ENCODE data around the gene EMX2. TPM values are rescaled to one million over a fixed set of nuclear protein-coding genes. Genes with fewer than 3 reads are reported as not detected.

EMX2 gene
- total and polyA plus RNA-seq, 2 donors (not counting 3 experiments of a cell fraction or from before 2014, with no cell fraction given) = not detected

GRCh38 chr10:117530791-117531190, 11.8 kb upstream of the EMX2 start:
- Histone ChIP-seq H4K20me1 (replicated peaks; ENCODE audit: control insufficient read depth, extremely low read depth, insufficient read depth, low read length) (no peaks in the 10 kb centered on the region), H3K27ac (ENCODE audit: insufficient read depth, low read depth, low read length) (no peak overlapping the region), H3K4me1 (ENCODE audit: control insufficient read depth, extremely low read depth, insufficient read depth, low read length) (no peaks in the 10 kb centered on the region), H3K79me2 (ENCODE audit: control insufficient read depth, insufficient read depth, low read length) (no peaks in the 10 kb centered on the region), H3K4me2 (ENCODE audit: insufficient read depth, low read length) (no peak overlapping the region), H3K4me3 (replicated peaks in 1 of 3; ENCODE audit: insufficient read depth in 1 of 3, low read depth in 1 of 3, low read length in 3 of 3) (no peak overlapping the region), H3K36me3 (ENCODE audit: control insufficient read depth in 2 of 2, extremely low read depth in 1 of 2, insufficient read depth in 2 of 2, low read length in 2 of 2) (no peaks in the 10 kb centered on the region), H3K27me3 (ENCODE audit: control insufficient read depth in 2 of 2, insufficient read depth in 2 of 2, low read length in 2 of 2) (peaks cover 57 to 61% of the 10 kb centered on the region in 2 experiments), H3K9me1 (replicated peaks; ENCODE audit: control insufficient read depth, extremely low read depth, insufficient read depth, low read length) (no peaks in the 10 kb centered on the region), H3K9me3 (replicated peaks; ENCODE audit: control insufficient read depth, insufficient read depth, low read length) (no peaks in the 10 kb centered on the region), H3K9ac (replicated peaks; ENCODE audit: extremely low read depth, insufficient read depth, low read length) (no peak overlapping the region), H2AFZ (ENCODE audit: low read depth, low read length) (no peak overlapping the region)
- TF ChIP-seq EZH2 (IDR thresholded peaks at IDR 0.05; ENCODE audit: borderline replicate concordance, low read depth, low read length, severe bottlenecking) (no peak), GATA2 (IDR thresholded peaks at IDR 0.05; ENCODE audit: insufficient read depth, insufficient read length, low read depth, low read length) (no peak), MYC (IDR thresholded peaks at IDR 0.05; ENCODE audit: low read depth, low read length) (no peak), MAX (IDR thresholded peaks at IDR 0.05; ENCODE audit: insufficient read depth, insufficient read length) (no peak), POLR2AphosphoS5 (IDR thresholded peaks at IDR 0.05; ENCODE audit: insufficient read depth, low read depth, low read length) (no peak)
- intact Hi-C loops (cut with micrococcal nuclease) (no loop called here), dilution Hi-C loops (cut with MboI; ENCODE audit: extremely low pct_ligation_motif_present, low sequenced_read_pairs) (no loop called here)
- BruUV-seq (replicated peaks) = no TSS peak
- ChIA-PET CTCF (interaction anchor here (1.5 kb wide), 1 partner anchor 12 kb away, joined by 5 read pairs; no protein-coding TSS in a partner anchor), POLR2A (no interaction called here)
- FAIRE-seq = no peak
- DNase-seq (ENCODE audit: low read depth, low spot score) = no peak

GRCh38 chr10:117531371-117532002, 11.1 kb upstream of the EMX2 start:
- FAIRE-seq (no peak), DNase-seq (ENCODE audit: low read depth, low spot score) (no peak)
- no peak overlapping the region for H3K27ac ChIP-seq (ENCODE audit: insufficient read depth, low read depth, low read length)
- no peak overlapping the region for H3K4me2 ChIP-seq (ENCODE audit: insufficient read depth, low read length)
- intact Hi-C loops (cut with micrococcal nuclease) (no loop called here), dilution Hi-C loops (cut with MboI; ENCODE audit: extremely low pct_ligation_motif_present, low sequenced_read_pairs) (no loop called here)
- peaks cover 64 to 68% of the 10 kb centered on the region in 2 experiments for H3K27me3 ChIP-seq (ENCODE audit: control insufficient read depth in 2 of 2, insufficient read depth in 2 of 2, low read length in 2 of 2)
- H3K36me3 ChIP-seq (ENCODE audit: control insufficient read depth in 2 of 2, extremely low read depth in 1 of 2, insufficient read depth in 2 of 2, low read length in 2 of 2) = no peaks in the 10 kb centered on the region
- H4K20me1 ChIP-seq (replicated peaks; ENCODE audit: control insufficient read depth, extremely low read depth, insufficient read depth, low read length) = no peaks in the 10 kb centered on the region
- ChIA-PET CTCF (interaction anchor here (0.7 to 1.5 kb wide), 2 partner anchors 12 to 35 kb away, joined by 3 to 5 read pairs; no protein-coding TSS in a partner anchor), POLR2A (no interaction called here)
- no peaks in the 10 kb centered on the region for H3K4me1 ChIP-seq (ENCODE audit: control insufficient read depth, extremely low read depth, insufficient read depth, low read length)
- no peaks in the 10 kb centered on the region for H3K9me3 ChIP-seq (replicated peaks; ENCODE audit: control insufficient read depth, insufficient read depth, low read length)
- H3K79me2 ChIP-seq (ENCODE audit: control insufficient read depth, insufficient read depth, low read length) = no peaks in the 10 kb centered on the region
- no peak overlapping the region for H2AFZ ChIP-seq (ENCODE audit: low read depth, low read length)
- no peak for TF ChIP-seq MAX (IDR thresholded peaks at IDR 0.05; ENCODE audit: insufficient read depth, insufficient read length)
- no peak for TF ChIP-seq GATA2 (IDR thresholded peaks at IDR 0.05; ENCODE audit: insufficient read depth, insufficient read length, low read depth, low read length)
- no peak for TF ChIP-seq EZH2 (IDR thresholded peaks at IDR 0.05; ENCODE audit: borderline replicate concordance, low read depth, low read length, severe bottlenecking)
- no peak for TF ChIP-seq FOS (IDR thresholded peaks at IDR 0.05; ENCODE audit: borderline replicate concordance, insufficient read depth, low read length)
- no peak for TF ChIP-seq CTCF (IDR thresholded peaks at IDR 0.05; ENCODE audit: extremely low read depth in 1 of 2, insufficient read depth in 1 of 2, low read depth in 1 of 2, low read length in 2 of 2)
- no peak for TF ChIP-seq MYC (IDR thresholded peaks at IDR 0.05; ENCODE audit: low read depth, low read length)
- H3K9me1 ChIP-seq (replicated peaks; ENCODE audit: control insufficient read depth, extremely low read depth, insufficient read depth, low read length) = no peaks in the 10 kb centered on the region
- H3K9ac ChIP-seq (replicated peaks; ENCODE audit: extremely low read depth, insufficient read depth, low read length) = no peak overlapping the region
- no TSS peak for BruUV-seq (replicated peaks)
- no peak overlapping the region for H3K4me3 ChIP-seq (replicated peaks in 1 of 3; ENCODE audit: insufficient read depth in 1 of 3, low read depth in 1 of 3, low read length in 3 of 3)
